Adrenal gland (tissue), 12 donors: ENCODE data around the gene SLMAP. TPM values are rescaled to one million over a fixed set of nuclear protein-coding genes. Genes with fewer than 3 reads are reported as not detected.

Experiments
- DNase-seq, 7 donors: peaks; one replicate each; pipeline ENCODE4 v3.0.0-alpha.2; 2019 to 2020
- H3K27ac ChIP-seq, 5 donors: fragments of 200-600 bp; sonication (generic) in 4 of 5; 1 replicate in 3 of 5; 2 replicates in 2 of 5; pipeline versions ENCODE4 v1.5.1 to v1.8.0; 2016 to 2020; ENCODE audit warnings: mild to moderate bottlenecking in 1 of 5
- H3K27me3 ChIP-seq: fragments of 200-600 bp; 2 replicates; pipeline ENCODE4 v1.8.0; 2021
- H3K36me3 ChIP-seq, 2 donors: fragments of 200-600 bp; replicated peaks in 1 of 2; 1 replicate in 1 of 2; 2 replicates in 1 of 2; pipeline versions ENCODE4 v1.5.1 to v1.8.0; 2018 to 2022
- H3K4me1 ChIP-seq, 2 donors: fragments of 200-600 bp; replicated peaks in 1 of 2; 1 replicate in 1 of 2; 2 replicates in 1 of 2; pipeline versions ENCODE4 v1.5.1 to v1.8.0; 2018 to 2021
- H3K4me3 ChIP-seq, 4 donors: fragments of 200-600 bp; sonication (generic) in 3 of 4; one replicate each; pipeline ENCODE4 v1.5.1; 2016 to 2018
- H3K9me3 ChIP-seq, 3 donors: fragments of 200-600 bp; sonication (generic) in 1 of 3; replicated peaks in 1 of 3; 1 replicate in 2 of 3; 2 replicates in 1 of 3; pipeline versions ENCODE4 v1.5.1 to v1.8.0; 2016 to 2021
- POLR2A ChIP-seq, 2 donors: fragments of 450-650 bp; IDR thresholded peaks; one replicate each; pipeline ENCODE4 v1.6.1; 2017; ENCODE audit warnings: antibody characterized with exemption in 2 of 2, mild to moderate bottlenecking in 2 of 2, moderate library complexity in 1 of 2
- WGBS, 4 donors: extraction: QIAGEN DNeasy Blood & Tissue Kit in 2 of 4; methylation state at CpG; one replicate each; pipeline versions ENCODE4 v1.1.5 to v1.1.7; 2013 to 2017; 5-methylcytosine and 5-hydroxymethylcytosine counted together
- intact Hi-C, 2 donors: fragments of 100-400 bp; cut with DNase I; formaldehyde crosslinking; loops; one replicate each; pipeline versions ENCODE4 v1.14.1 to v1.15.0; 2022 to 2023
- polyA plus RNA-seq, 3 donors: library from polyadenylated mRNA; stranded (reverse); fragments of 200-250 nt in 2 of 3; fragments of 350-450 nt in 1 of 3; fragmentation: Illumina TruSeq in 1 of 3; extraction: RNeasy Lipid Tissue Mini Kit (QIAGEN cat#74804) in 1 of 3; gene quantifications; one replicate each; pipeline ENCODE4 v1.2.3, GENCODE V29; 2013 to 2014
- total RNA-seq, 9 donors: library from RNA; depleted of rRNA in 4 of 9; stranded (reverse); fragments of >200 nt in 4 of 9; fragments of 120-200 nt in 1 of 9; fragmentation: NEBNext Ultra II Directional in 1 of 9; extraction: Animal tissue kit (Norgen Biotek cat#: 25700) in 1 of 9; gene quantifications; one replicate each; pipeline versions ENCODE4 v1.1.0 to v1.2.4, GENCODE V29; 2013 to 2023
- TF ChIP-seq, protein P1 (sequence below), 6 experiments: fragments of 450-650 bp in 4 of 6; fragments of 200-600 bp in 2 of 6; sonication (generic) in 1 of 6; IDR thresholded peaks; 1 replicate in 5 of 6; 2 replicates in 1 of 6; pipeline versions ENCODE4 v1.5.1 to v1.8.0; 2016 to 2021; ENCODE audit warnings: antibody characterized with exemption in 6 of 6, mild to moderate bottlenecking in 2 of 6, moderate library complexity in 1 of 6
- donor health status: healthy with polysubstance abuse.
- donor health status: Bipolar disorder and iron deficiency.
- donor health status: DM: yes; HTN: yes; CAD: no.
- donor health status: DM: no; HTN: no; CAD: no.
- donor health status: DM: no; HTN: no; CAD: no.
- donor health status: DM: yes; HTN: yes; CAD: no.

SLMAP gene
- total and polyA plus RNA-seq, 12 donors = 18.9 to 134 (median 87.5) TPM

DNA sequence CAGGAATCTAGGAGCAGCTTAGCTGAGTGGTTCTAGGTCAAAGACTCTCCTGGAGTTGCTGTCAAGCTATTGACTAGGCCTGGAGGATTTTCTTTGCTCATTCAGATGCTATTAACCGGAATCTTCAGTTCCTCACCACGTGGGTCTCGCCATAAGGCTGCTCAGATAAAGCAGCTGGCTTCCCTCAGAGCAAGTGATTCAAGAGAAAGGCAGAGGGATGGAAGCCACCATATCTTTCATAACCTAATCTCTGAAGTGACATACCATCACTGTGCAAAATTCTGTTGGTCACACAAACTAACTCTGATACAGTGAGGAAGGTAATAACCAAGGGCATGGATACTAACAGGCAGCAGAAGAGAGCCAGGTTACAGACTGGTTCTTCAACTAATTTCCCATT, 179.4 kb downstream of the SLMAP start:
- intact Hi-C loops = no loop called here

DNA sequence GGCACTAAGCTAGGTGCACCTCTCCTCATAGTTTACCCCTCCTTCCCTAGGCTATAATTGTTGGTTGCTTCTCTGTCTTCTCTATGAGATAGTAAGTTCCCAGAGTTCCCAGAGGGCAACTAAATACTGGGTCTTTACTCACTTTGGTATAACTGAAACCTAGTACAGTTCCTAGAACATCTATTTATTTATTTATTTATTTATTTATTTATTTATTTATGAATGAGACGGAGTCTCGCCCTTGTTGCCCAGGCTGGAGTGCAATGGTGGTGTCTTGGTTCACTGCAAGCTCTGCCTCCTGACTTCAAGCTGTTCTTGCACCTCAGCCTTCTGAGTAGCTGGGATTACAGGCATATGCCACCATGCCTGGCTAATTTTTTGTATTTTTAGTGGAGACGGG, 181.0 kb downstream of the SLMAP start:
- Histone ChIP-seq H3K27me3 (no peaks in the 10 kb centered on the region), H3K36me3 (no peaks in the 10 kb centered on the region), H3K4me3 (no peak overlapping the region), H3K9me3 (no peaks in the 10 kb centered on the region), H3K4me1 (no peaks in the 10 kb centered on the region), H3K27ac (no peak overlapping the region)
- intact Hi-C loops = no loop called here
- DNase-seq = no peak
- 96 to 98% (median 97%) methylated on average over 3 of the region's 3 CpGs for WGBS, 4 donors
- no peak for TF ChIP-seq POLR2A (IDR thresholded peaks at IDR 0.05)
- TF ChIP-seq, protein P1, sequence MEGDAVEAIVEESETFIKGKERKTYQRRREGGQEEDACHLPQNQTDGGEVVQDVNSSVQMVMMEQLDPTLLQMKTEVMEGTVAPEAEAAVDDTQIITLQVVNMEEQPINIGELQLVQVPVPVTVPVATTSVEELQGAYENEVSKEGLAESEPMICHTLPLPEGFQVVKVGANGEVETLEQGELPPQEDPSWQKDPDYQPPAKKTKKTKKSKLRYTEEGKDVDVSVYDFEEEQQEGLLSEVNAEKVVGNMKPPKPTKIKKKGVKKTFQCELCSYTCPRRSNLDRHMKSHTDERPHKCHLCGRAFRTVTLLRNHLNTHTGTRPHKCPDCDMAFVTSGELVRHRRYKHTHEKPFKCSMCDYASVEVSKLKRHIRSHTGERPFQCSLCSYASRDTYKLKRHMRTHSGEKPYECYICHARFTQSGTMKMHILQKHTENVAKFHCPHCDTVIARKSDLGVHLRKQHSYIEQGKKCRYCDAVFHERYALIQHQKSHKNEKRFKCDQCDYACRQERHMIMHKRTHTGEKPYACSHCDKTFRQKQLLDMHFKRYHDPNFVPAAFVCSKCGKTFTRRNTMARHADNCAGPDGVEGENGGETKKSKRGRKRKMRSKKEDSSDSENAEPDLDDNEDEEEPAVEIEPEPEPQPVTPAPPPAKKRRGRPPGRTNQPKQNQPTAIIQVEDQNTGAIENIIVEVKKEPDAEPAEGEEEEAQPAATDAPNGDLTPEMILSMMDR (IDR thresholded peaks at IDR 0.05) = no peak

More for the DNA sequence above, 179.4 kb downstream of the SLMAP start:
- peak in 1 of 7 donors; percentile 11 for DNase-seq
- H3K36me3 ChIP-seq = no peaks in the 10 kb centered on the region
- H3K27me3 ChIP-seq = no peaks in the 10 kb centered on the region
- H3K9me3 ChIP-seq = no peaks in the 10 kb centered on the region
- WGBS, 4 donors = 87 to 90% (median 88%) methylated on average over 3 of the region's 3 CpGs
- TF ChIP-seq POLR2A (IDR thresholded peaks at IDR 0.05) = no peak
- H3K27ac ChIP-seq = no peak overlapping the region
- H3K4me3 ChIP-seq = no peak overlapping the region
- no peaks in the 10 kb centered on the region for H3K4me1 ChIP-seq

DNA sequence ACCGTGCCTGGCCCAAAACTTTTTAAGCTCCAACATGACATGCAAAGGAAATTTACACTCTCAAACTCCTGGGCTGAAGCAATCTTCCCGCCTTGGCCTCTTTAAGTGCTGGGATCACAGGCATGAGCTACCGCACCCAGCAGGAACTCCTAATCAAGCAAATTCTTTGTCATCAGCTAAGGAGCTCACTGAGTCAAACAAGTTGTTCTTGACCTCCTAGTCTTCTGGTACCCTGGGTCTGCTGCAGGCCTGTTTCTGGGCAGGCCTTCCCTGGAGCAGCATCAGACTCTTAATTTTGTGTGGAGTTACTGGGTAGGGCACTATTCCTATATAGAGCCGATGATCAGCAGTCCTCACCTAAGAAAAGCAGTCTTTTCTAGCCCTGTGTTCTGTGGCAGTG, 183.7 kb downstream of the SLMAP start:
- no peak overlapping the region for H3K4me3 ChIP-seq
- TF ChIP-seq, protein P1 (IDR thresholded peaks at IDR 0.05) = no peak
- no peak for TF ChIP-seq POLR2A (IDR thresholded peaks at IDR 0.05)
- no peaks in the 10 kb centered on the region for H3K27me3 ChIP-seq
- intact Hi-C loops = no loop called here
- no peaks in the 10 kb centered on the region for H3K9me3 ChIP-seq
- WGBS, 4 donors = 84 to 93% (median 90%) methylated on average over 4 of the region's 4 CpGs
- H3K27ac ChIP-seq = no peak overlapping the region
- H3K36me3 ChIP-seq = no peaks in the 10 kb centered on the region
- peak in 1 of 7 donors; percentile 33 for DNase-seq
- peaks cover 0 to 18% of the 10 kb centered on the region in 2 donors for H3K4me1 ChIP-seq

DNA sequence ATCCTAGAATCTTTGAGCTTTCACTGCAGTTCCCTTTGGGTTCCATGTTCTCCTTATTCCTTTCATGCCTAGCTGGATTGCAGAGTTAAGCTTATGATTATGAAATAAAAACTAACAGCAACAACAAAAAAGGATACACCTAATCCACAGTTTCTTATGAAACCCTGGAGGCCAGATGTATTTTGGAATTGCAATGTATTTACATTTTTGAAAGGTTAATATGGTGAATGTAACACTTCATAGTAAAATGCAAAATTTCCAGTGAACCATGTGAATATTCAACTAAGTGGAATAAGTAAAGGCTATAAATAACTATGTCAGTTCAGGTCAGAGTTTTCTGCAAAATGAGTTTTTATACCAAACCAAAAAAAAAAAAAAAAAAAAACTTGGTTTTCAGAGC, 186.3 kb downstream of the SLMAP start:
- no peak for DNase-seq
- intact Hi-C loops = no loop called here
- peaks cover 0 to 18% of the 10 kb centered on the region in 2 donors for H3K4me1 ChIP-seq
- H3K27ac ChIP-seq = peak overlapping the region in 1 of 5 donors; percentile 47
- H3K9me3 ChIP-seq = no peaks in the 10 kb centered on the region
- H3K27me3 ChIP-seq = no peaks in the 10 kb centered on the region
- TF ChIP-seq, protein P1 (IDR thresholded peaks at IDR 0.05) = no peak
- no peak for TF ChIP-seq POLR2A (IDR thresholded peaks at IDR 0.05)
- no peaks in the 10 kb centered on the region for H3K36me3 ChIP-seq
- H3K4me3 ChIP-seq = no peak overlapping the region

DNA sequence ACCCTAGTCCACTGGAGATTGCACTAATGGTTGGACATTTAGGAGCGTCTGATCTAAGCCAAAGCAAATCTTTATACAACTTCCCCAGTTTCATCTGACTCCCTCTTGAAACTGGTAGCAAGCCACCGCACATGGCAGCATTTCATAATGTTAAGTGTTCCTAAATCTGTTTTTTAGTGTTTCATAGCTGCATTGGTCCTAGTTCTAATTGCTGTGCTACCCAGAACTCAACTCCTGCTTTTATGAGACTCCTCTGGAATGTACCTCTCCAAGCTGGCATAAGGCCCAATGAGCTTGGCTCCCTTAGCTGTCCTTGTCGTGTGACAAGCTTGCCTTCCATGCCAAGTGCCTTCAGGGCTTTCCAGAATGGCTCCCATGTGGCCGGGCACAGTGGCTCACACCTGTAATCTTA, 186.8 kb downstream of the SLMAP start:
- DNase-seq = peak; percentile 71 to 90 (median 85)
- 40 to 53% (median 48%) methylated on average over 4 of the region's 4 CpGs for WGBS, 4 donors

More for the DNA sequence above, 186.8 kb downstream of the SLMAP start:
- Histone ChIP-seq H3K4me1 (peaks cover 0 to 18% of the 10 kb centered on the region in 2 donors), H3K27me3 (no peaks in the 10 kb centered on the region), H3K4me3 (no peak overlapping the region), H3K27ac (peak overlapping the region in 3 of 5 donors; percentile 18 to 47 (median 45)), H3K36me3 (no peaks in the 10 kb centered on the region), H3K9me3 (no peaks in the 10 kb centered on the region)
- intact Hi-C loops = no loop called here
- no peak for TF ChIP-seq POLR2A (IDR thresholded peaks at IDR 0.05)
- TF ChIP-seq, protein P1 (IDR thresholded peaks at IDR 0.05) = no peak
